Adrenal gland (tissue), 12 donors: ENCODE data around the gene ASIC3. TPM values are rescaled to one million over a fixed set of nuclear protein-coding genes. Genes with fewer than 3 reads are reported as not detected.

Source experiments
- DNase-seq, 7 donors: peaks; one replicate each; pipeline ENCODE4 v3.0.0-alpha.2; 2019 to 2020
- H3K27ac ChIP-seq, 5 donors: fragments of 200-600 bp; sonication (generic) in 4 of 5; 1 replicate in 3 of 5; 2 replicates in 2 of 5; pipeline versions ENCODE4 v1.5.1 to v1.8.0; 2016 to 2020; ENCODE audit warnings: mild to moderate bottlenecking in 1 of 5
- H3K27me3 ChIP-seq: fragments of 200-600 bp; 2 replicates; pipeline ENCODE4 v1.8.0; 2021
- H3K36me3 ChIP-seq, 2 donors: fragments of 200-600 bp; replicated peaks in 1 of 2; 1 replicate in 1 of 2; 2 replicates in 1 of 2; pipeline versions ENCODE4 v1.5.1 to v1.8.0; 2018 to 2022
- H3K4me1 ChIP-seq, 2 donors: fragments of 200-600 bp; replicated peaks in 1 of 2; 1 replicate in 1 of 2; 2 replicates in 1 of 2; pipeline versions ENCODE4 v1.5.1 to v1.8.0; 2018 to 2021
- H3K4me3 ChIP-seq, 4 donors: fragments of 200-600 bp; sonication (generic) in 3 of 4; one replicate each; pipeline ENCODE4 v1.5.1; 2016 to 2018
- H3K9me3 ChIP-seq, 3 donors: fragments of 200-600 bp; sonication (generic) in 1 of 3; replicated peaks in 1 of 3; 1 replicate in 2 of 3; 2 replicates in 1 of 3; pipeline versions ENCODE4 v1.5.1 to v1.8.0; 2016 to 2021
- POLR2A ChIP-seq, 2 donors: fragments of 450-650 bp; IDR thresholded peaks; one replicate each; pipeline ENCODE4 v1.6.1; 2017; ENCODE audit warnings: antibody characterized with exemption in 2 of 2, mild to moderate bottlenecking in 2 of 2, moderate library complexity in 1 of 2
- WGBS, 4 donors: extraction: QIAGEN DNeasy Blood & Tissue Kit in 2 of 4; methylation state at CpG; one replicate each; pipeline versions ENCODE4 v1.1.5 to v1.1.7; 2013 to 2017; 5-methylcytosine and 5-hydroxymethylcytosine counted together
- intact Hi-C, 2 donors: fragments of 100-400 bp; cut with DNase I; formaldehyde crosslinking; loops; one replicate each; pipeline versions ENCODE4 v1.14.1 to v1.15.0; 2022 to 2023
- polyA plus RNA-seq, 3 donors: library from polyadenylated mRNA; stranded (reverse); fragments of 200-250 nt in 2 of 3; fragments of 350-450 nt in 1 of 3; fragmentation: Illumina TruSeq in 1 of 3; extraction: RNeasy Lipid Tissue Mini Kit (QIAGEN cat#74804) in 1 of 3; gene quantifications; one replicate each; pipeline ENCODE4 v1.2.3, GENCODE V29; 2013 to 2014
- total RNA-seq, 9 donors: library from RNA; depleted of rRNA in 4 of 9; stranded (reverse); fragments of >200 nt in 4 of 9; fragments of 120-200 nt in 1 of 9; fragmentation: NEBNext Ultra II Directional in 1 of 9; extraction: Animal tissue kit (Norgen Biotek cat#: 25700) in 1 of 9; gene quantifications; one replicate each; pipeline versions ENCODE4 v1.1.0 to v1.2.4, GENCODE V29; 2013 to 2023
- TF ChIP-seq, protein P1 (sequence below), 6 experiments: fragments of 450-650 bp in 4 of 6; fragments of 200-600 bp in 2 of 6; sonication (generic) in 1 of 6; IDR thresholded peaks; 1 replicate in 5 of 6; 2 replicates in 1 of 6; pipeline versions ENCODE4 v1.5.1 to v1.8.0; 2016 to 2021; ENCODE audit warnings: antibody characterized with exemption in 6 of 6, mild to moderate bottlenecking in 2 of 6, moderate library complexity in 1 of 6
- donor health status: healthy with polysubstance abuse.
- donor health status: Bipolar disorder and iron deficiency.
- donor health status: DM: yes; HTN: yes; CAD: no.
- donor health status: DM: no; HTN: no; CAD: no.
- donor health status: DM: no; HTN: no; CAD: no.
- donor health status: DM: yes; HTN: yes; CAD: no.

ASIC3 gene
- total and polyA plus RNA-seq, 12 donors = 0.24 to 32.7 (median 1.3) TPM; not detected in 1

DNA sequence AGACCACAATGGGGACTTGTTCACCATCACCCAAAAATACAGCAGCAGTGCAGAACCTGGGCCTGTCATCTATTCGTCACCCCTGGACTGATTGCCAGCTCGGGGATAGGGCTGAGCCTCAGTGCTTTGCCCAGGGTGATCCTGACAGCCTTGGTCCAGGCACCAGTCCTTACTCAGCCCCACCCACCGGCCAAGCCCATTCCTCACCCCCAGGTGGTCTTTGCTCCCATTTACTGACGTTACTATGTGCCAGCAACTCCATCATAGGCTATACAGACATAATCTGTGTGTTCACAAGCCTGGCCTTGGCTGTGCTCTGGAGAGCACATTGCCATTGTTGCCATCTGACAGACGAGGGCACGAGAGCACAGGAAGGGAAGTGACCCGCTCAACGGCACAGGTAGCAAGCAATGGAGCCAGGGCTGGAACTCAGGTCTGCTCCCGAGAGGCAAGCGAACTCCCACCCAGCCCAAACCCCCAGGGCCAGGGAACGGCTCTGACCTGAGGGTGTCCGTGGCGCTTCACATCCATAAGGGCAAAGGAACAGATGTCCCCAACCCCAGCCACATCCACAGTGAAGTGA lies 30.9 kb upstream of the ASIC3 start:
- WGBS, 4 donors = 22 to 46% (median 41%) methylated on average over 11 to 13 of the region's 13 CpGs
- Histone ChIP-seq H3K27ac (no peak overlapping the region), H3K27me3 (peaks cover 46% of the 10 kb centered on the region), H3K9me3 (no peaks in the 10 kb centered on the region), H3K4me1 (peaks cover 4 to 12% of the 10 kb centered on the region in 2 donors), H3K36me3 (no peaks in the 10 kb centered on the region), H3K4me3 (no peak overlapping the region)
- DNase-seq = no peak
- intact Hi-C loops = loop anchor here in 1 of 2 donors (5.0 kb wide), 1 partner anchor 95 kb away; no protein-coding TSS in a partner anchor
- no peak for TF ChIP-seq POLR2A (IDR thresholded peaks at IDR 0.05)
- TF ChIP-seq, protein P1, sequence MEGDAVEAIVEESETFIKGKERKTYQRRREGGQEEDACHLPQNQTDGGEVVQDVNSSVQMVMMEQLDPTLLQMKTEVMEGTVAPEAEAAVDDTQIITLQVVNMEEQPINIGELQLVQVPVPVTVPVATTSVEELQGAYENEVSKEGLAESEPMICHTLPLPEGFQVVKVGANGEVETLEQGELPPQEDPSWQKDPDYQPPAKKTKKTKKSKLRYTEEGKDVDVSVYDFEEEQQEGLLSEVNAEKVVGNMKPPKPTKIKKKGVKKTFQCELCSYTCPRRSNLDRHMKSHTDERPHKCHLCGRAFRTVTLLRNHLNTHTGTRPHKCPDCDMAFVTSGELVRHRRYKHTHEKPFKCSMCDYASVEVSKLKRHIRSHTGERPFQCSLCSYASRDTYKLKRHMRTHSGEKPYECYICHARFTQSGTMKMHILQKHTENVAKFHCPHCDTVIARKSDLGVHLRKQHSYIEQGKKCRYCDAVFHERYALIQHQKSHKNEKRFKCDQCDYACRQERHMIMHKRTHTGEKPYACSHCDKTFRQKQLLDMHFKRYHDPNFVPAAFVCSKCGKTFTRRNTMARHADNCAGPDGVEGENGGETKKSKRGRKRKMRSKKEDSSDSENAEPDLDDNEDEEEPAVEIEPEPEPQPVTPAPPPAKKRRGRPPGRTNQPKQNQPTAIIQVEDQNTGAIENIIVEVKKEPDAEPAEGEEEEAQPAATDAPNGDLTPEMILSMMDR (IDR thresholded peaks at IDR 0.05) = no peak

DNA sequence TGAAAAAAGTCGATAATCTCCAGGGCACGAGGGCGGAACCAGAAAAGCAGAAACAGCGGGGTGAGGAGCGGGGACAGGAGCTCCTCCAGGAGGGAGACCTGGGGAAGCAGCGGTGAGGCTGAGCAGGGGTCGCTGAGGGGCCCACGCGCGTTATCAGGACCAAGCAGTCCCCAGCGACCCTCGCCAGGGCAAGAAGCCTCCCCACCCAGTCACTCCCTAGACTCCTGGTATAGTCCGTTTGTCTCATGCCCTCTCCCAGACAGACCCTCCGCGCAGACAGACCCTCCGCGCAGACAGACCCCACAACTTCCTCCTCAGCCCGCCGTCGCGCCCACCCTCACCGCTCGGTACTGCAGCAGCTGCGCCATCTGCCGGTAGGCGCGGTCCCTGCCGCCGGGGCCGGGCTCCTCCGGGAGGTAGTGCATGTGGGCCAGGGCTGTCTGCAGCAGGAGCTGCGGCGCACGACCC lies 30.3 kb upstream of the ASIC3 start:
- TF ChIP-seq, protein P1 (IDR thresholded peaks at IDR 0.05) = peak; percentile 70 to 90 (median 80)
- TF ChIP-seq POLR2A (IDR thresholded peaks at IDR 0.05) = no peak
- Histone ChIP-seq H3K27me3 (peaks cover 46% of the 10 kb centered on the region), H3K4me3 (peak overlapping the region in 1 of 4 donors; percentile 26), H3K9me3 (no peaks in the 10 kb centered on the region), H3K27ac (no peak overlapping the region), H3K4me1 (peaks cover 4 to 12% of the 10 kb centered on the region in 2 donors), H3K36me3 (no peaks in the 10 kb centered on the region)
- DNase-seq = peak; percentile 43 to 81 (median 68)
- intact Hi-C loops = loop anchor here in 1 of 2 donors (5.0 kb wide), 1 partner anchor 94 kb away; no protein-coding TSS in a partner anchor
- 4 to 14% (median 6%) methylated on average over 7 to 34 of the region's 34 CpGs for WGBS, 4 donors

DNA sequence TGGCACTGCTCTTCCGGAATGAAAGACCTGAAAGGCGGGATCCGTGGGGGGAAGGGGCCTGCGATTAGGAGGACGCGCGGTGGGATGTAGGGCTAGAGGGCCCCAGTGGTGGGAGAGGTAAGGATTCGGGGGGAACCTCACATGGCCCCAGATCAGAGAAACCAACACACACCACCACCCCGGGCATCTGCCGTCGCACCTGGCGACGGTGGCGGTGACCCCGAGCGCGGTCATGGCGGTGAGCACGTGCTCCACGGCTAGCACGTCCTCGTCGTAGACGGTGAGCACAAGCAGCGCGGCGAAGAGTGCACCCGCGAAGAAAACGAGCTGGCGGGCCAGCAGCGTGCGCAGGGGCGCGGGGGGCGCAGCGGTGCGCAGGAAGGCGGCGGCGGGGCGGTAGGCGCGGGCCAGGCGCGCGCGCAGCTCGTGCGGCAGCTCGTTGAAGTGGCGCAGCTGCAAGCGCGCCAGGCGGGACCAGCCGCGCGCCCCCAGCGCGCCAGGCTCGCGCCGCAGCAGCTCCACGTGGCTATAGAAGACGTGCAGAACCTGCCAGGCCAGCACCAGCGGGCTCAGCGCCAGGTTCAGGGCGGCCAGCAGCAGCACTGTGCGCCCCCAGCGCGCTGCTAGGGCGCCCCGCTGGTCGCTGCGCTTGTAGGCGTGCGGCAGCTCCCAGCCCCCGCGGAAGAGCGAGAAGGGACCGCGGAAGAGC lies 29.8 kb upstream of the ASIC3 start:
- 1 to 3% (median 2%) methylated on average over 14 to 82 of the region's 82 CpGs for WGBS, 4 donors
- TF ChIP-seq, protein P1 (IDR thresholded peaks at IDR 0.05) = no peak
- TF ChIP-seq POLR2A (IDR thresholded peaks at IDR 0.05) = no peak
- H3K27me3 ChIP-seq = peaks cover 46% of the 10 kb centered on the region
- no peak for DNase-seq
- no peaks in the 10 kb centered on the region for H3K36me3 ChIP-seq
- peaks cover 4 to 12% of the 10 kb centered on the region in 2 donors for H3K4me1 ChIP-seq
- intact Hi-C loops = loop anchor here in 1 of 2 donors (5.0 kb wide), 1 partner anchor 94 kb away; no protein-coding TSS in a partner anchor
- H3K9me3 ChIP-seq = no peaks in the 10 kb centered on the region
- H3K27ac ChIP-seq = no peak overlapping the region
- H3K4me3 ChIP-seq = peak overlapping the region in 1 of 4 donors; percentile 26

DNA sequence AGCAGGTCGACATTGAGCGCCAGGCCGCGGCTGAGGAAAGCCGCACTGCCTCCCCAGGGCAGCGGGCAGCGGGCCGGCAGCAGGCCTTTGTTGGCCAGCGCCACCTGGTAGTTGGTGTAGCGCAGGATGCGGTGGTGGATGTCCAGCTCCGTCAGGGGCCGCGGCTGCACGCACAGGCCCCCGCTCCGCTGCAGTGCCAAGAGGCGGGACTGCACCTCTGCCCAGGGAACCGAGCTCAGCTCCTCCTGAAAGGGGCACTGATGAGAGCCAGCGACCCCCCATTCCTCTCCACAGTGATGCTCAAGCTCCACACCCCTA lies 29.2 kb upstream of the ASIC3 start:
- no peaks in the 10 kb centered on the region for H3K36me3 ChIP-seq
- H3K27ac ChIP-seq = no peak overlapping the region
- DNase-seq = no peak
- H3K9me3 ChIP-seq = no peaks in the 10 kb centered on the region
- WGBS, 4 donors = 3 to 31% (median 15%) methylated on average over 8 to 20 of the region's 20 CpGs
- peaks cover 41% of the 10 kb centered on the region for H3K27me3 ChIP-seq
- intact Hi-C loops = loop anchor here in 1 of 2 donors (5.0 kb wide), 1 partner anchor 93 kb away; no protein-coding TSS in a partner anchor
- H3K4me1 ChIP-seq = peaks cover 4 to 12% of the 10 kb centered on the region in 2 donors
- peak overlapping the region in 1 of 4 donors; percentile 26 for H3K4me3 ChIP-seq
- TF ChIP-seq POLR2A (IDR thresholded peaks at IDR 0.05) = no peak
- TF ChIP-seq, protein P1 (IDR thresholded peaks at IDR 0.05) = no peak
